D721Med (cell line): ENCODE measurements around the gene HK3.

Experiments used
- DNase-seq: peaks from one replicate; pipeline ENCODE4 v3.0.0; 2011; ENCODE audit warnings: low spot score; ENCODE audit not compliant: insufficient read length
- FAIRE-seq: peaks from 2 replicates; lab custom pipeline; 2011; peaks lifted over from hg19 to GRCh38; lab: Jason Lieb, UNC
- CTCF ChIP-seq: IDR thresholded peaks from 2 replicates; pipeline ENCODE4 v1.5.1; 2012; ENCODE audit warnings: mild to moderate bottlenecking, control low read depth; ENCODE audit not compliant: insufficient read depth; ENCODE audit errors: missing control alignments

Gene HK3

DNA sequence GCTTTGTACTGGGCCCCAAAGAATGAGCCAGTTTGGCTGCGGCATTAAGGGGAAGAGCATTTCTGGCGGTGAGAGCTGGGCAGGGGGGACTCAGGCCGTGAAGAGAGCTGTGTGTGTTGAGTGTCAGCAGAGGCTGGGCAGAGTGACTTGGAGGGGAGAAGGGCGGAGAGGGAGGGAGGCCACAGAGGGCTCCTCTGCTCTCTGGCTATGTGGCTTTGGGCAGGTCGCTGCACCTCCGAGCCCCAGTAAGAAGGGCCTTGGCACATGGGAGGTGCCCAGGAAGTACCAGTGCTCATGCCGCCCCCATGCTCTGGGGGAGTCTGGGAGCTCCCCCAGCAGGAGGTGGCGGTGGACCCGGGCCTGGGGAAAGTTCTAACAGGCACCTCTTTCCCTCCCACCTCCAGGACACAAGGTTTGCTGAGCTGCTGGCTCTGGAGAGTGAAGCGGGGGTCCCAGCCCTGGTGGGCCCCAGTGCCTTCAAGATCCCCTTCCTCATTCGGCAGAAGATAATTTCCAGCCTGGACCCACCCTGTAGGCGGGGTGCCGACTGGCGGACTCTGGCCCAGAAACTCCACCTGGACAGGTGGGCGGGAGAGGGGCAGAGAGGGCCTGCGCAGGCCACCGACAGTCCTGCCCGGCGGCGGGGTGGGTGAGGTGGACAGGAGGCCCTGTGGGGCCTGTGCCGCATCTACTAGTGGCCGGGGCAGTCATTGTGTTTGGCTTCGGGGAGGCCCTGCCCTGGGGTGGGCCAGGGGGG, 20.1 kb downstream of the HK3 start:
- FAIRE-seq: no peak
- TF ChIP-seq CTCF: no peak

DNA sequence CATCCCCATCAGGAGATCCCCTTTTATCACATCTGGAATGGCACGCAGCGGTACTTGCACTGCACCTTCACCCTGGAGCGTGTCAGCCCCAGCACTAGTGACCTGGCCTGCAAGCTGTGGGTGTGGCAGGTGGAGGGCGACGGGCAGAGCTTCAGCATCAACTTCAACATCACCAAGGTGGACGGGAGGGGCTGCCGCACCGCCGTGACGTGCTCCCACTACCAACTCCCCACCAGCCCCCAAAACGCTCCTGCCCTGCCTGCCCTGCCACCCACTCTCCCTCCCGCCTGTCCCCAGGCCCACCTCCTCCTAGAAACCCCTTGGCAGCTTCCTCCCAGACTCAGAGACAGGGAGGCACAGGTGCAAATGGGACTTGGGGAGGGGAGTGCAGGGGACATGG, 20.7 kb downstream of the HK3 start:
- no peak for FAIRE-seq
- no peak for TF ChIP-seq CTCF
- DNase-seq: no peak

More for the DNA sequence above, 20.1 kb downstream of the HK3 start:
- no peak for DNase-seq

DNA sequence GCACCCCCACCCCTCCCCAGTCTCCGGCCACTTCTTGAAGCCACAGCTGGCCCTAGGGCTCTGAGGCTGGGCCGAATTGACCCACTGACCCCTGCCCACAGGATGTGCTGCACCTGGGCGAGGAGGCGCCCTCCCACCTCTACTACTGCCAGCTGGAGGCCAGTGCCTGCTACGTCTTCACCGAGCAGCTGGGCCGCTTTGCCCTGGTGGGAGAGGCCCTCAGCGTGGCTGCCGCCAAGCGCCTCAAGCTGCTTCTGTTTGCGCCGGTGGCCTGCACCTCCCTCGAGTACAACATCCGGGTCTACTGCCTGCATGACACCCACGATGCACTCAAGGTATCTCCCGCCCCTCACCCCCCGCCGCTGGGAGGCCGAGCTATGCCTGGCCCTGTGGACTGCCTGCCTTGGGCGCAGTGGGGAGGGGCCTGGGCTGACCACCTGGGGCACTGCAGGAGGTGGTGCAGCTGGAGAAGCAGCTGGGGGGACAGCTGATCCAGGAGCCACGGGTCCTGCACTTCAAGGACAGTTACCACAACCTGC, 21.3 kb downstream of the HK3 start:
- TF ChIP-seq CTCF: no peak
- FAIRE-seq: no peak
- DNase-seq: no peak

GRCh38 chr5:176876506-176877431, 22.4 kb downstream of the HK3 start:
- no peak for TF ChIP-seq CTCF
- no peak for DNase-seq
- no peak for FAIRE-seq

DNA sequence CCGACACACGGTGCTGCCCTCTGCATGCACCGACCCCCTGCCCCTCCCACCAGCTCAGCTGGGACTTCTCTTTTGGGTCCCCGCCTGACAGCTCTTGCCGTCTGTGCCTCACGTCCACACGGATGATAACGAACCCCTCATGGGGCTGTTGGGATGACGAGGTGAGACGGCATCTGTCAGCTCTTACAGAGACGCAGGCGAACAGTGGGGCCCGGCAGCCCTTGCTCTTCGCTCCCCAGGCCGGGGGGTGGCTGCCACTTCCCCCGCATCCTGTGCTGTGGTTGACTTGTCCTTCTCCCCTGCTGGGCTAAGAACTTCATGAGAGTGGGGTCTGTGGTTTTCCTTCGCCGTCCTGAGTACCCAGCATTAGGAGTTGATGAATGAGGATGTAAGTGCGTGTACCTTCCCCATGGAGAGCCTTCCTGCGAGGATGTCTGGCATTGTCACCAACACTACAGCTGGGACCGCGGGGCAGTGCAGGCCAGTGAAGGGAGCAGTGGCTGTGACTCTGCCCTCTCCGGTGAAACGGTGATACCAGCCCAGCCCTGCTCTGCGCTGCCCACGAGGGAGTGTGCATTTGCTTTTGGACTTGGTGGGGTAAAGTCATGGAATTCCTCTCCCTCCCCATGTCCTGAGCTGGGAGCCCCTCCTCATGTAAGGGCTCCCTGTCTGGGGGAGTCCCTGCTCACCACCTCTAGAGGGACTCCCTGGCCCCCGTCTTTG, 23.2 kb downstream of the HK3 start:
- FAIRE-seq: no peak
- no peak for TF ChIP-seq CTCF
- DNase-seq: no peak

DNA sequence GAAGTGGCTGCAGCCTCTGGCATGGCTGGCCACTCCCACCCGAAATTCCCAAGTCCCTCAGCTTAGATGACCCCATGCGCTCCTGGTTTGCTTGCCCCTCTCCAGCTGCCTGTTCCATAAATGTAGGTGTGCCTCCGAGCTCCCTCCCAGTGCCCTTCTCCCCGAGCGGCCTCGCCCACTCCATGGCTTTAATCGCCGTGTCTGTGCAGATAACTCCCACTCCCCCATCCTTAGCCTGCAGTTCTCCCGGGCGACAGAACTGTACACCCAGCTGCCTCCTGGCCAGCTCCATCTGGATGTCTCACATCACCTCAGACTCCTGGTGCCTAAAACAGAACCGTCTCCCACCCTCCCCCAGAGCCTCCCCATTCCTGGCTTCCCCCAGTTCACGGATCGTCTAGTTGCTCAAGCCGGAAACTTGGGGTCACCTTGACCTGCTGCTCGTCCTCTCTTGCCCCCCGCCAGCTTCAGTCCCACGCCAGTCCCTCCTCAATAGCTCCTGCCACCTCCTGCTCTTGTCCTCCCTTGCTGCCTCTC, 24.1 kb downstream of the HK3 start:
- DNase-seq (no peak), FAIRE-seq (no peak)
- no peak for TF ChIP-seq CTCF
